ENCODE data around the gene CUL7.

Gene CUL7

GRCh38 chr6:43033496-43034189, 20.0 kb downstream of the CUL7 start:
- TF ChIP-seq, protein P1, sequence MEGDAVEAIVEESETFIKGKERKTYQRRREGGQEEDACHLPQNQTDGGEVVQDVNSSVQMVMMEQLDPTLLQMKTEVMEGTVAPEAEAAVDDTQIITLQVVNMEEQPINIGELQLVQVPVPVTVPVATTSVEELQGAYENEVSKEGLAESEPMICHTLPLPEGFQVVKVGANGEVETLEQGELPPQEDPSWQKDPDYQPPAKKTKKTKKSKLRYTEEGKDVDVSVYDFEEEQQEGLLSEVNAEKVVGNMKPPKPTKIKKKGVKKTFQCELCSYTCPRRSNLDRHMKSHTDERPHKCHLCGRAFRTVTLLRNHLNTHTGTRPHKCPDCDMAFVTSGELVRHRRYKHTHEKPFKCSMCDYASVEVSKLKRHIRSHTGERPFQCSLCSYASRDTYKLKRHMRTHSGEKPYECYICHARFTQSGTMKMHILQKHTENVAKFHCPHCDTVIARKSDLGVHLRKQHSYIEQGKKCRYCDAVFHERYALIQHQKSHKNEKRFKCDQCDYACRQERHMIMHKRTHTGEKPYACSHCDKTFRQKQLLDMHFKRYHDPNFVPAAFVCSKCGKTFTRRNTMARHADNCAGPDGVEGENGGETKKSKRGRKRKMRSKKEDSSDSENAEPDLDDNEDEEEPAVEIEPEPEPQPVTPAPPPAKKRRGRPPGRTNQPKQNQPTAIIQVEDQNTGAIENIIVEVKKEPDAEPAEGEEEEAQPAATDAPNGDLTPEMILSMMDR (IDR thresholded peaks at IDR 0.05; ENCODE audit: unreplicated experiment in 3 of 3): no peak
- H3K36me3 Mint-ChIP-seq (ENCODE audit: low read depth): peaks cover 76% of the 10 kb centered on the region
- H3K9me3 Mint-ChIP-seq: no peaks in the 10 kb centered on the region
- H3K4me1 Mint-ChIP-seq: no peaks in the 10 kb centered on the region
- no peak overlapping the region for H3K4me3 Mint-ChIP-seq
- H3K27me3 Mint-ChIP-seq (ENCODE audit: low read depth): no peaks in the 10 kb centered on the region
- H3K27ac Mint-ChIP-seq: no peak overlapping the region

GRCh38 chr6:43032326-43032725, 21.3 kb downstream of the CUL7 start:
- H3K4me3 Mint-ChIP-seq: no peak overlapping the region
- peaks cover 76% of the 10 kb centered on the region for H3K36me3 Mint-ChIP-seq (ENCODE audit: low read depth)
- TF ChIP-seq, protein P1 (IDR thresholded peaks at IDR 0.05; ENCODE audit: unreplicated experiment in 3 of 3): no peak
- no peaks in the 10 kb centered on the region for H3K9me3 Mint-ChIP-seq
- no peak overlapping the region for H3K27ac Mint-ChIP-seq
- no peaks in the 10 kb centered on the region for H3K27me3 Mint-ChIP-seq (ENCODE audit: low read depth)
- no peaks in the 10 kb centered on the region for H3K4me1 Mint-ChIP-seq

DNA sequence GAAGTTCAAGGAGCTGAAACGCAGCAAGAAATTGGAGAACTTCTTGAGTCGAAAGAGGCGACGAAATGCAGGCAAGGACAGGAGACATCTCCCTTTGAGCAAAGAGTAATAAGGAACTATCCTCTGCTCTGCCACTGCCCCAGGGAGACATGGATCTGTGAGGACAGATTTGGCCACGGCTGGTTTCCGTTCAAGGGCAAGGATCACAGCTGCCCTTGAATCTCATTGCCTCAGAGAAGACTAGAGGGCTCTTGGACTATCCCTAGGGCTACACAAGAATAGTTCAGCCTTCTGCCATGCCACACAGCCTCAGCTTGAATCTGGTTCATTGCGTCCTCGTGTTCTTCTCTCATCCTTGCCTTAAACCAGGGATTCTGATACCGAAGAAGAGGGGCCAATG, 24.5 kb downstream of the CUL7 start:
- no peaks in the 10 kb centered on the region for H3K27me3 Mint-ChIP-seq (ENCODE audit: low read depth)
- peaks cover 78% of the 10 kb centered on the region for H3K36me3 Mint-ChIP-seq (ENCODE audit: low read depth)
- H3K27ac Mint-ChIP-seq: no peak overlapping the region
- no peaks in the 10 kb centered on the region for H3K9me3 Mint-ChIP-seq
- no peak overlapping the region for H3K4me3 Mint-ChIP-seq
- TF ChIP-seq, protein P1 (IDR thresholded peaks at IDR 0.05; ENCODE audit: unreplicated experiment in 3 of 3): no peak
- H3K4me1 Mint-ChIP-seq: no peaks in the 10 kb centered on the region

GRCh38 chr6:43026365-43026764, 27.3 kb downstream of the CUL7 start:
- TF ChIP-seq, protein P1 (IDR thresholded peaks at IDR 0.05; ENCODE audit: unreplicated experiment in 3 of 3): no peak
- Mint-ChIP-seq H3K27ac (no peak overlapping the region), H3K36me3 (ENCODE audit: low read depth) (peaks cover 60% of the 10 kb centered on the region), H3K9me3 (no peaks in the 10 kb centered on the region), H3K27me3 (ENCODE audit: low read depth) (no peaks in the 10 kb centered on the region), H3K4me1 (no peaks in the 10 kb centered on the region), H3K4me3 (peak overlapping the region in 1 of 3 experiments; percentile 10)

GRCh38 chr6:43024436-43024835, 29.2 kb downstream of the CUL7 start:
- Mint-ChIP-seq H3K4me1 (peaks cover 10% of the 10 kb centered on the region), H3K27ac (peak overlapping the region in 2 of 3 experiments; percentile 6 to 18), H3K36me3 (ENCODE audit: low read depth) (peaks cover 58% of the 10 kb centered on the region), H3K9me3 (no peaks in the 10 kb centered on the region), H3K4me3 (peak overlapping the region; percentile 8 to 63 (median 43)), H3K27me3 (ENCODE audit: low read depth) (no peaks in the 10 kb centered on the region)
- TF ChIP-seq, protein P1 (IDR thresholded peaks at IDR 0.05; ENCODE audit: unreplicated experiment in 3 of 3): no peak
